HG03439 (cell line): ENCODE results near the gene ARMC5.
A peak's percentile ranks its signal among the peaks of the same experiment; 100 is the strongest.
"Not testable (repeated sequence)": the region's sequence is repeated elsewhere in the genome, so short reads cannot be mapped to it uniquely, and the experiment has no call there.

ENCODE experiments used
- ATAC-seq: cut with Tn5 transposase; IDR thresholded peaks from one replicate; pipeline ENCODE4 v1.9.1; 2021; ENCODE audit warnings: mild to moderate bottlenecking, moderate library complexity; ENCODE audit not compliant: unreplicated experiment

The ARMC5 gene

GRCh38 chr16:31493506-31494125, 34.3 kb downstream of the ARMC5 start:
- no peak for ATAC-seq

DNA sequence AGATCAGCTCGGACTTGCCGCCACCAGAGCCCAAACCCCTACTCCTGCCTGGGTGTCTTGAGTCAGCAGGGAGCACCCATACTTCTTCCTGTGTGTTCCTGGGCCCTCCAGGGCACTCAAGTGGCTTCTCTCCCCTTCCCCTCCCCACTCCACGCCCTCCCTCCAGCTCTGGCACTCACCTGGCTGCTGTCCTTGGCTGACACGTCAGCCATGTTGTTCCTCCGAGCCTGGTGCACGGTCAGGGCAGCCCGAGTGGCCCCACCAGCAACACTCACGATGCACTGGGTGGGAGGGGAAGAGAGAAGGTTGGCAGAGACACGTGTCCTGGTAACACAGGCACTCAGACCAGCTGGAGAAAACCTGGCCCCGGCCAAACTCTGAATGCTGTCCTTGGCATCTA, 37.4 kb downstream of the ARMC5 start:
- ATAC-seq: no peak

GRCh38 chr16:31498493-31498892, 39.2 kb downstream of the ARMC5 start:
- ATAC-seq: no peak

GRCh38 chr16:31499928-31500327, 40.6 kb downstream of the ARMC5 start:
- no peak for ATAC-seq

DNA sequence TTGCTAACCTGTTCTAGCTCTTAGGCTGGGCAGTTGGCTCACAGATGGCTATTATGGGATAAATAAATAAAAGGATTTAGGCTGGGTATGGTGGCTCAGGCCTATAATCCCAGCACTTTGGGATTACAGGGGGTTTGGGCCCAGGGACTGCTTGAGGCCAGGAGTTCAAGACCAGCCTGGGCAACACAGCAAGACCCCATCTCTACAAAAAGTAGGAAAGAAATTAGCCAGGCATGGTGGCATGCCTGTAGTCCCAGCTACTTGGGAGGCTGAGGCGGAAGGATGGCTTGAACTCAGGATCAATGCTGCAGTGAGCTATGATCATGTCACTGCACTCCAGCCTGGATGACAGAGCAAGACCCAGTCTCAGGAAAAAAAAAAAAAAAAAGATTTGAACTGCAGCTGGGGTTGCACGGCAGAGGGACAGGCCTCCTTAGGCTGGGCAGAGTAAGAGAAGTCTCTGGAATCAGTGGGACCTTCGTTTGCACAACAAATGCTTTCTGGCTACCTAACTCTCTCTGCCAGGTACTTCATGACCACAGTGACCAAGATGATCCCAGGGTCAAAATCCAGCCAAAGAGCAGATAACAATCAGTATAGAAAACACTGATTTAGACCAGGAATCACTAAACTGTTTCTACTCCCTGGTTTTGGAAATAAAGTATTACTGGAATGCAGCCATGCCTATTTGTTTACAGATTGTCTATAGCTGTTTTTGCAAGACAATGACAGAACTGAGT, 42.1 kb downstream of the ARMC5 start:
- ATAC-seq: no peak

DNA sequence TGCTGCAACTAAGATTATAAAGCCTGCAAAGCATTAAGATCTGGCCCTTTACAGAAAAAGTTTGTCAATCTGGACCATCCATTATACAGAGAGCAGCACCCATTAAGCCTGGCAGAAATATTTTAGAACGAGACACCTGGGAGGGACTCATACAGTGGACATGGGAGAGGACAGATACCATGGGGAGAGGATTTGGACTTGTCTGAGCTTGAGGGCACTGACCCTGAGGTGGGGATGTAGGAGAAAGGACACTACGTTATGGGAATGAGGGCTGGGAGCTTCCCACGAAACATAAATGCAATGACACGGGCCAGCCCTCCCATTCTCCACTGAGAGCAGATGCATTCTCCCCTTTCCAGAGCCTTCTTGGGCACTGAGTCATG, 42.7 kb downstream of the ARMC5 start:
- ATAC-seq: no peak

DNA sequence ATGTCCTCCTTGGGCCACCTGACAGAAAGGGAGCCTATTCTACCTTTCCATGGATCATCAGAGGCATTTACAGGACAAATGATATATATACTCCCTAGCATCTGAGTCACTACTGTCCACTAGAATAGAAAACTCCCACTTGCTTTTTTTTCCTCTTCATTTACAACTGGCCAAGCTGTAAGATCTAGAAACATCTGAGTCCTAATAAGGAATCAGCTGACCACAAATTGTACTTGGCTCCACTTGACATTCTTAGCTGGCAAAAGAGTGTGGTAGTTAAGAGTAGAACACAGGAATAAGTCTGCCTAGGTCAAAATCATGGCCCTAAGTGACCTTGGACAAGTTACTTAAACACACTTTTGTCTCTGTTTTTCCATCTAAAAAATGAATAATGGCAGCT, 43.7 kb downstream of the ARMC5 start:
- no peak for ATAC-seq

DNA sequence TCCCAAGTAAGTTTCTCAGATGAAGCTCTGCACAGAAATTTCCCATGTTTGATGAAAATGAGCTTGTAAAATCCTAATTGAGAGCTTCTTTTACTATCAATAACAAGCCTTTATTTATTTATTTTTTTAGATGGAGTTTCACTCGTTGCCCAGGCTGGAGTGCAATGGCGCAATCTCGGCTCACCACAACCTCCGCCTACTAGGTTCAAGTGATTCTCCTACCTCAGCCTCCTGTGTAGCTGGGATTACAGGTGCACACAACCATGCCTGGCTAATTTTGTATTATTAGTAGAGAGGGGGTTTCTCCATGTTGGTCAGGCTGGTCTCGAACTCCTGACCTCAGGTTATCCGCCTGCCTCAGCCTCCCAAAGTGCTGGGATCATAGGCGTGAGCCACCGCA, 44.3 kb downstream of the ARMC5 start:
- ATAC-seq: not testable (repeated sequence)

- ATAC-seq: no peak
Observed at GRCh38 chr16:31504159-31504558, 44.9 kb downstream of the ARMC5 start.

DNA sequence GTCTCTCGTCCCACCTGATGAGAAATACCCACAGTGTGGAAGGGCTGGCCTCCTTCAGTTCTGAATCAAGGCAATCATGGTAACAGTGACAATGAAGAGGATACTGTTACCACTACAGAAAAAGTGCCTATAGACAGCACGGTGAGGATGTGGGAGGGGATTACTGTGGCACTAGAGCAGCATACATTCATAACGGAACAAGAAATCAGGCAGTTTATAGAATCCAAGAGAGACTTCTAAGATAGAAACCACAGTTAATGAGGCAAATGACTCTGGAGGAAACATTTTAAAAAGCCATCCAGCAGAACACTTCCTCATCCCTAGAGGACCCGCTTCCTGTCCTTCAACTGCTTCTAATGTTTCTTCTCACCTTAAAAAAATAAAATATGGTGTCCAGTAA, 46.2 kb downstream of the ARMC5 start:
- no peak for ATAC-seq

DNA sequence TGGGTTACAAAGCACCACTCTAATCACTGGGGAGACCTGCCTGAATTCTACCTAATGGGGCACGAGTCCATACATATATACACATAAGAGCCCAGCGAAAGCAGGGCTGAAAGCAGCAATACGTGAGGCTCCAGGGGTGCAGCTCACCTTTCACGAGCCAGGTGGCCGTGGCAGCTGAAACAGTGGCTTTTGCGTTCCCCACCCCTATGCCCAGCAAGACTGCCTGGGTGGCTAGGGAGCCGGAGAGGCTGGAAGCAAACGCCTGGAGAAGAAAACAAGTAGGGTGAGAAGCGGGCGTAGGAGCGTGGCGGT, 48.3 kb downstream of the ARMC5 start:
- no peak for ATAC-seq

DNA sequence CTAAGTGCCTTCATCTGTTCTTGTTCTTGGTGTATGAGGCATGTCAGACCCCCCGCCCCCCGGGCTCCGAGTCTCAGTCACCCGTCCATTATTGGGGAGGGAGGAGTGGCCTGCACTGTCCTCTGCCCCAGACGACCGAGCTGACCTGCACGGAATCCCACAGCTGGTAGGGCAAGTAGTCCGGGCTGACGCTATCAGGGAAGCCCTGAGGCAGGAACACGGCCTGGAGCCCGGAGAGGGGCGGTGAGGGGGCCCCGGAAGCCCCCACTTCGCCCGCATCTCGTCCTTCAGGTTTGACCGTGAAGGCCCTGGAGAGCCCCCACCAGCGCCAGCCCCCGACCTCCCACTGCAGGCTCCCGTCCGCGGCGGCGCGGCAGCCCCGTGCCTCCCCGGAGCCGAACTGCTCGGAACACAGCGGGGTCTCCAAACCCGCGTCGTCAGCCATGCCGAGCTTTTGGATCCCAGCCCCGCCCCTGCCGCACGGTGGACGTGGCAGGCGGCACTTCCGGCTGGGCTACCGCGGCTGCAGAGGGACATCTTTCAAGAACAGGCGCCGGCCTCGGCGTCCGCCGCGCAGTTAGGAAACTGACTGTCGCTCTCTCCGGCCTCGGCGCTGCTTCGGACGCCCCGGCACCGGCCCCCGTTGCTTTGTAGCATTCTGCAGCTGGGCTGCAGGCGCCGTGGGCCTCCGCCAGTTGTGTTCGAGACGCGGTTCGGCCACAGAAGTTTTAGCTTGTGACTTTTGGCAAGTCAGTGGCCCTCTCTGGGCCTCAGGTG, 48.8 kb downstream of the ARMC5 start, which contains the start of gene RUSF1:
Gene RUSF1 (minus strand): TSS at position 463 of the 777 bp plus-strand sequence. CDS start 18 bp downstream, at position 445.
- peak; percentile 85 for ATAC-seq

- no peak for ATAC-seq
Observed at GRCh38 chr16:31508706-31509195, 49.5 kb downstream of the ARMC5 start.

GRCh38 chr16:31513126-31513525, 53.8 kb downstream of the ARMC5 start:
- ATAC-seq: no peak

DNA sequence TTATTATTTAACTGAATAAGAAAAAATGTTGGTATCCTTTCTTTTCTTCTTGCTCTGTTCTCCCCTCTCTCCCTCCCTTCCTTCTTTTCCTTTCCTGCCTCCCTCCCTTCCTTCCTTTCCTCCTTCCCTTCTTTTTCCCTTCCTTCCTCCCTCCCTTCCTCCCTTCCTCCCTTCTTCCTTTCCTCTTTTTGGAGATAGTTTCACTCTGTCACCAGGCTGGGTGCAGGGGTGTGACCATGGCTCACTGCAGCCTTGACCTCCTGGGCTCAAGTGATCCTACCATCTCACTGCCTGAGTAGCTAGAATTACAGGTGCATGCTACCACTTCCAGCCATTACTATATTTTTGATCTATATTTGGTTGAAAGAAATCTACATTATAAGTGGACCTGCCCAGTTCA, 54.6 kb downstream of the ARMC5 start:
- ATAC-seq: no peak
